Stomach smooth muscle (tissue), 2 donors: ENCODE results near the gene TSC22D4.

Source experiments
- H3K27ac ChIP-seq: one replicate; pipeline ENCODE4 v1.7.0; 2013; ENCODE audit warnings: mild to moderate bottlenecking, low read length, inconsistent platforms
- H3K27me3 ChIP-seq, 2 donors: one replicate each; pipeline ENCODE4 v1.7.0; 2013; ENCODE audit warnings: low read length in 2 of 2; ENCODE audit not compliant: insufficient read depth in 2 of 2, control insufficient read depth in 1 of 2
- H3K36me3 ChIP-seq, 2 donors: one replicate each; pipeline ENCODE4 v1.7.0; 2013; ENCODE audit warnings: low read length in 2 of 2; ENCODE audit not compliant: control insufficient read depth in 2 of 2, insufficient read depth in 2 of 2
- H3K4me1 ChIP-seq: one replicate; pipeline ENCODE4 v1.7.0; 2013; ENCODE audit warnings: low read length; ENCODE audit not compliant: control insufficient read depth, insufficient read depth
- H3K4me3 ChIP-seq, 2 donors: one replicate each; pipeline ENCODE4 v1.7.0; 2013; ENCODE audit warnings: low read length in 2 of 2
- H3K9ac ChIP-seq, 2 donors: one replicate each; pipeline ENCODE4 v1.7.0; 2013; ENCODE audit warnings: low read length in 2 of 2, mild to moderate bottlenecking in 1 of 2
- H3K9me3 ChIP-seq, 2 donors: one replicate each; pipeline ENCODE4 v1.7.0; 2013; ENCODE audit warnings: low read length in 2 of 2; ENCODE audit not compliant: control insufficient read depth in 2 of 2
- donor health status: healthy.
- donor health status: Pancreatic carcinoma.

Gene TSC22D4

GRCh38 chr7:100425347-100425746 is 53.7 kb downstream of the TSC22D4 start:
- Histone ChIP-seq H3K27ac (no peak overlapping the region), H3K9me3 (no peaks in the 10 kb centered on the region), H3K9ac (no peak overlapping the region), H3K4me1 (peaks cover 8% of the 10 kb centered on the region), H3K4me3 (no peak overlapping the region), H3K36me3 (no peaks in the 10 kb centered on the region), H3K27me3 (no peaks in the 10 kb centered on the region)

DNA sequence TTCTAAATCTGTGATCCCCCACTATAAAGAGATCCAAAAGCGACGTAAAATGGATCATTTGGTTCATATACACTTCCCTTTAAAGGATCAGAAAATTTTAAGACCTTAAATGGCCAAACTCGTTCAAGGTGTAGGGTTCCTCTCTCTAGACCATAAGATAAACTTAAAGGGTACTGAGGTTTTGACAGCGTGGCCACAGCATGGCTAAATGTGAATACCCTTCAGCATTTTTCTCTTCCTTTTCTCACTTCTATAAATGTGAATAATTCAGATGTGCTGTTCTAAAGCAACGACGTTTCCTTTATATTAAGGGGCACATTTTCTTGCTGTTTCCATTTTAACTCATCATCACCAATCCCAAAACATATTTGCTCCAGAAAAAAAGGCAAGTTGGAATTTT is 55.7 kb downstream of the TSC22D4 start:
- peaks cover 8% of the 10 kb centered on the region for H3K4me1 ChIP-seq
- H3K9ac ChIP-seq: no peak overlapping the region
- no peaks in the 10 kb centered on the region for H3K9me3 ChIP-seq
- H3K36me3 ChIP-seq: no peaks in the 10 kb centered on the region
- no peak overlapping the region for H3K4me3 ChIP-seq
- H3K27me3 ChIP-seq: no peaks in the 10 kb centered on the region
- H3K27ac ChIP-seq: no peak overlapping the region

DNA sequence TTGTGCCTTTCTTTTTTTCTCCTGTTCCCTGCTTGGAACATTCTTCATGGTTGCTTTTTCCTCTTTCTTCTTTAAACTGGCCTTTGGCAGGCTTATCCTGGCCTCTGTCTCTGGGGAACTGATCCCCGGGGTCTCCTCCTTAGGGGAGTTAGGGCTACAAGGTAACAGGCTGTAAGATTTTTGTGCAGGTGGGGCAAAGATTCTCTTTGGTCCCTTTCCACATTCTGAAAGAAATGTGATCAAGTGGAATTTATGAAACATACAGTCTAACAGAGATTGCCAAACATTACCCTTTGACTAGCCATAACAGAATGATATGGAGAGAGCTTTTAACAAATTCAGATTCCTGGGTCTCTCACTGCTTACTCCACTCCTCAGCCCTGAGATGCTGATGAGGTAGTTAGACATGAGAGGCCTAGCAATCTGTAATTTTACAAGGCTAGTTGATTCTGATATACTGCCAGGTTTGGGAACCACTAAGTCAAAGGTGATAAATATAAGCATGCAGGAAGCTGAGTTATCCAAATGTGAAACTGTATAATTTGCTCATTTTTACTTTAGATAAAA is 59.3 kb downstream of the TSC22D4 start:
- Histone ChIP-seq H3K36me3 (no peaks in the 10 kb centered on the region), H3K4me3 (no peak overlapping the region), H3K27me3 (no peaks in the 10 kb centered on the region), H3K9me3 (no peaks in the 10 kb centered on the region), H3K9ac (no peak overlapping the region), H3K4me1 (no peaks in the 10 kb centered on the region), H3K27ac (no peak overlapping the region)

- no peaks in the 10 kb centered on the region for H3K4me1 ChIP-seq
- no peaks in the 10 kb centered on the region for H3K27me3 ChIP-seq
- no peak overlapping the region for H3K9ac ChIP-seq
- H3K36me3 ChIP-seq: no peaks in the 10 kb centered on the region
- no peak overlapping the region for H3K4me3 ChIP-seq
- no peak overlapping the region for H3K27ac ChIP-seq
- H3K9me3 ChIP-seq: no peaks in the 10 kb centered on the region
These were observed 59.9 kb downstream of the TSC22D4 start for GRCh38 chr7:100418930-100419659.
